Activated T-helper 1 cell treated with Interleukin-2 at 50 U/mL for 16 hours (primary cell): ENCODE measurements around the gene GANAB.
"Not testable (repeated sequence)": the region's sequence is repeated elsewhere in the genome, so short reads cannot be mapped to it uniquely, and the experiment has no call there.

Experiments used
- DNase-seq: peaks from one replicate; pipeline ENCODE4 v3.0.0-alpha.2; 2020; ENCODE audit warnings: low read depth

The GANAB gene

DNA sequence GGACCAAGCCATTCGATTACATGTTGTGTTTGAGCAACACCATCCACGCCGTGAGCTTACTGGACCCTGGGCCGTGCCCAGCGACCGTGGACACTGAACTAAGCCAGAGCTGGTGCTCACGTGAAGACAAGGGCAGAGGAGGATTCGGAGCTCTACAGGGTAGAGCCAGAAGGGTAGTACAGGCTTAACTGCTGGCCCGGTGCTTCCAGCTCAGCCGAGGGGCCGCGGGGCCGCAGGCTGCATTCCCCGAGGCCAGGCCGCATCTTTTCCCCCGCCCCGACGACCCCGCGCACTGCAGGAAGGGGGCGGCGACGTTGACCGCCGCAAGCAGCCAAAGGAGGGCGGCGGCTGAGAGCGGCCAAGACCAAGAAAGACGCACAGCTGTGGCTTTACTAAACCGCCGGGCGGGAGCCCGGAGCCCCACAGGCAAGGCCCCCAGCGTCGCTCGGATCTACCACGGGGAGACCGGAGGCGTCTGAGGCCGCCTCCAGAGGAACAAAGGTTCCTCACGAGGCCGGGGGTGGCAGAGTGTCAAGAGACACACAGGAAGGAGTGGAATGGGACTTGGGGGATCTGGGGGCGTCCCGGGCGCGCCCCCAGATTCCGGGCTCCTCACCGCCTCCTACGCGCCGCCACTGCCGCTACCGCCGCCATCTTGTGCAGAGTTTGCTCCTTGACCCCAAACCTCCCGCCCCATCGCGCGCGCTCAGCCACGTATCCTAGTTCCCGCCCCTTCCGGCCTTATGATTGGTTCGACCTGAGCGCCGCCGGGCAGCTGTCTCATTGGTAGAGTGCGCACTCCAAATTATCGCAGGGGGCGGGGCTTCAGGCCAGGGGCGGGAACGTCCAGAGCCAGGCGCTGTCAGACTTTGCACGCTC is at the start of gene GANAB:
Gene GANAB, minus strand, starts transcription at position 668 of the 879 bp plus-strand sequence. Its CDS starts 14 bp downstream, at position 654.
- peak; percentile 97 for DNase-seq

DNA sequence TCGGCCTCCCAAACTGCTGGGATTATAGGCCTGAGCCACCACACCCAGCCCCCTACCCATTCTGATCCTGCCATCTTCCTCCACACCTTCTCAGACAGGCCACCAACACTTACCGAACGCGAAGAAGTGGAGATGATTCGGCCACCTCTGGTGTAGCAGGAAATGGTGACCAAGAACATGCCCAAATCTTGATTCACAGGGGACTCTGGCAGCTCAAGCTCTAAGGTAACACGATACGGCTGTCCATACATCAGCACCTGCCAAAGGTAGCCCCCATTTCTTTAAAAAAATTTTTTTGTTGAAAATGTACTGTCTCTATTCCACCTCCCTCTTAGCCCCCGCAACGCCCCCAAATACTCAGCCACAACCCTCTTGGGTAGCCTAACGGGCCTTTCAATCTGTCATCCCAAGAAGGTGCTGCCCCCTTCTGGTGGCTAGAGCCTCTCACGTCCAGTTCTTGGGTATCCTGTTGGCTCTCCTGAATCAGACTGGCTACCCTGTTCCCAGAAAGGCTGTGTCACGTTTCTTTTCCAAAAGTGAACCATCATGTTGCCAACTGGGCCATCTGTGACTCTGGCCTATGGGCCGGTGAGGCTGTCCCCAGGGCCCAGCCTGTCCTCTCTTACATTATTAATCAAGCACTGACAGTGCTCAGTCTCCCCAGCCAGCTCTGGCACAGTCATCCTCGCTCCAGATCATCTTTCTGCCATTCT is 48.2 kb upstream of the GANAB start:
- DNase-seq: peak; percentile 52

DNA sequence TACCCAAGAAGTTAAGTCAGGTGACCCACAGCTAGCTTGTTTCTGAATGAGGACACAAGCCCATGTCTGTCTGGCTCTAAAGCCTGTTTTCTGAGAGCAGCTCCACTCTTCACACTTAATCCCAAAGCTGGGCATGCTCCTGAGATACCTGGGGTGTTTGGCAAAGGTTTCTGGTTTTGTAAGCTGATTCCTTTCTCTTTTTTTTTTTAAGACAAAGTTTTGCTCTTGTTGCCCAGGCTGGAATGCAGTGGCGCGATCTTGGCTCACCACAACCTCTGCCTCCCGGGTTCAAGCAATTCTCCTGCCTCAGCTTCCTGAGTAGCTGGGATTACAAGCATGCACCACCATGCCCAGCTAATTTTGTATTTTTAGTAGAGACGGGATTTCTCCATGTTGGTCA is 47.2 kb upstream of the GANAB start:
- DNase-seq: not testable (repeated sequence)

DNA sequence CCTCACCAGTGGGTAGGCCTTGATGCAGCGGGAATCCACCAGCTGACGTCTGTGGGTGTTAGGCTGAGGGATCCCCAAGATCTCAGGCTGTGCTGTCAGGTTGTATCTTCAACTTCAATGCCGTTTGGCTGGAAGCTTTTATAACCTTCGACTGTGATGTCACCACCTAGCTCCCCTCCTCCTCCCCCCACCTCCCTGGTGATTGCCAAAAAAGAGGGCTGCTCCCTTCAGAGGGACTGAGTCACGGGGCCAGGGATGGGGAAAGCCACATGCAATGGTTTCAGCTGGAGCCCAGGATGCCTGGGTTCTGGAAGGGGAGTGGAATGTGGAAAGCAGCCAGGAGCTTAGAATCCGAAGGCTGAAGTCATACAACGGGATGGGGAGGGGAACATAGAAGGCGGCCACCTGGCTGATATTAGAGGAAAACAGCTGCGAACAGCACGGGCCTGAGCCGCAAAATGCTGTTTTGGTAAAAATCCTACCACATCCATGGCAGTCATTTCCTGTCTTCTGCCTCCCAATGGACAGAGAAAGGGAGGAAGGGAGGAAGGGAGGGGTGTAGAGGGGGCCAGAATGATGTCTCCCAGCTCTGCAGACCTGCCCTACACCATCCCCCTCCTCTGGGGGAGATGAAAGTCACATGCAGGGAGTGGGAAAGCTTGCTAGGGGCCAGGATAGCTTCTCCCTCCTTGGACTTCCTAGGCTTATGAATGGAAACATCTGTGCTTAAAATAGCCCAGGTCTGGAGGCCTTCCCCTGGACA is 43.2 kb upstream of the GANAB start, which contains the start of gene LRRN4CL:
Gene LRRN4CL, minus strand, starts transcription at position 110 of the 763 bp plus-strand sequence. CDS start 1,022 bp downstream, outside the sequence.
- DNase-seq: no peak

DNA sequence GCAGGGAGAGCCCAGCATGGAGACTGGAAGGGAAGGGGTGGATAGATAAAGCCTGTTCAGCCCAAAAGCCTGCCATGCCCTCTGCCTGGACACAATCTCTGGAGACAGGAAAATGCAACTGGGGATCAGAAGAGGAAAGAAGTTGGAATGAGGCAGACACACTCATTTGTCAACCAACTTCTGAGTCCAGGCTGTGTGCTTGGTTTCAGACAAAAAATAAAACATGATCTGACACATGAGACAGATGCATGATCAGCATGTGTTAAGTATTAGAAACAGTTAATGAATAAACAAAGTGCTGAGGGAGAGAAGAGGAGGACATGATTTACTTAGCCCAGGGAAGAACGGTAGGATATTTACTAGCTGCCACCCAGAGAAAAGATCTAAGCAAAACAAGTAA is 42.1 kb upstream of the GANAB start:
- no peak for DNase-seq

DNA sequence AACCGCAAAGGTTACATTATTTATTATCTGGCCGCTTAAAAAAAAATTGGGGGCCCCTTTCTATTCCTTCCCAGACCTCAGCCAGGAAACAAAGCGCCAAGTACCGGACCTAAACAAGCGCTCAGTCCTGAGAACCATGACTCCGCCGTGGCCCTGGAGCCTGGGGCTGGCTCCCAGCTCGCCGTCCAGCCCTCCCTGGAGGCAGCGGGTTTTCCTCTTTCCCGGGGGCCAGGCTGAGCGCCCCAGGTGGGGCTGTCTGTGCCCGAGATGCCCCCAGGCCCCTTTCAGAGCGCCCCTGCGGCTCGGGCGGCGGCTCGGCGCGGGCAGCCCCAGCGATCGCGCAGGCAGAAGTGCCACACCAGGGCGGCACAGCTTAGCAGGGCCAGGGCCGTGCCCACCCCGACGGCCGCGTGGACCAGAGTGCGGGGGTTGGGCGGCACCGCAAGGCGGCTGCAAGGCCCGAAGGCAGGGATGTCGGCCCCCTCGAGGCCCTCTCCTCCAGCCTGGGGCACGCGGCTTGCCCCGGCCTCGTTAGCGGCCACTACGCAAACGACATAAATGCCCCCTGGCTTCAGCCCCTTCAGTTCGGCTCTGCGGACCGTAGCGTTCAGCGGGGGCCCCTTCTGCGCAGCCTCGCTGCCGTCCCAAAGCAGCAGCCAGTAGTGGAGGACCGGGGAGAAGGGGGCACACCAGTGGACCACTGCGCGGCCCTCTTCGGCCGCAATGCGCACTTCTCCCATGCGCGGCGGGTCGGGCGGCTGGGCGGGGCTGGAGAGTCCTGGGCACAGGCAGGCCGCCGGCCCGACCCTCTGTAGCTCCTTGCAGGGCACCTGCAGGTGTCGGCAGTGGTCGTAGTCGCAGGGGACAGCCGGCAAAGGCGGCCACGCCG is 41.3 kb upstream of the GANAB start:
- DNase-seq: no peak

DNA sequence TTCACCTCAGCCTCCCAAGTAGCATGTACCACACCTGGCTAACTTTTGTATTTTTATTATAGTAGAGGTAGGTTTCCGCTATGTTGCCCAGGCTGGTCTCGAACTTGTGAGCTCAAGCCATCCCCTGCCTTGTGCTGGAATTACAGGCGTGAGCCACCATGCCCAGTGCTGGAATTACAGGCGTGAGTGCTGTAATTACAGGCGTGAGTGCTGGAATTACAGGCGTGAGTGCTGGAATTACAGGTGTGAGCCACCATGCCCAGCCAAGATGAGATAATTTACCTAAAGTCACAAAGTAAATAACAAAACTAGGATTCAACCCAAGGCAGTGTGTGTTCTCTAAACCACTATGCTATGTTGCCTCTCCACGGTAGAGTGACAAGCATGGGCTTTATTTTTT is 36.1 kb upstream of the GANAB start:
- DNase-seq: no peak

DNA sequence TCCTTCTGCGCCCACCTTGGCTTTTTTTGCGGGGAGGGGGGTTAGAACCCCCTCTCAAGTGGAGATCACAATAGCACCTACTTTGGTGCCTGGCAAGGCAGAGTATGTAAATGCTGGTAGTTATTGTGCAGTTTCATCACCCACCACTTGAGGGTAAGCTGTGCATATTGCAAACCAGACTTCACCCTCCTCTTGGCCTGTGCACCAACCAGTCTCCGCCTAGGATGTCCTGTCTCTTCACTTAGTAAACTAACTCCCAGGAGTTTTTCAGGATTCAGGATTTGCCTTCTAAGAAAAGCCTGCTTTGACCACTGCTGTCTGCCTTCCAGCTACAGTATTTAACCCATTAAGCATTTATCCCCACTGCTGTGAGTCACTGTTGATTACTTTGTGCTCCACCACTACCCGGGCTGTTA is 34.4 kb upstream of the GANAB start:
- DNase-seq: no peak

DNA sequence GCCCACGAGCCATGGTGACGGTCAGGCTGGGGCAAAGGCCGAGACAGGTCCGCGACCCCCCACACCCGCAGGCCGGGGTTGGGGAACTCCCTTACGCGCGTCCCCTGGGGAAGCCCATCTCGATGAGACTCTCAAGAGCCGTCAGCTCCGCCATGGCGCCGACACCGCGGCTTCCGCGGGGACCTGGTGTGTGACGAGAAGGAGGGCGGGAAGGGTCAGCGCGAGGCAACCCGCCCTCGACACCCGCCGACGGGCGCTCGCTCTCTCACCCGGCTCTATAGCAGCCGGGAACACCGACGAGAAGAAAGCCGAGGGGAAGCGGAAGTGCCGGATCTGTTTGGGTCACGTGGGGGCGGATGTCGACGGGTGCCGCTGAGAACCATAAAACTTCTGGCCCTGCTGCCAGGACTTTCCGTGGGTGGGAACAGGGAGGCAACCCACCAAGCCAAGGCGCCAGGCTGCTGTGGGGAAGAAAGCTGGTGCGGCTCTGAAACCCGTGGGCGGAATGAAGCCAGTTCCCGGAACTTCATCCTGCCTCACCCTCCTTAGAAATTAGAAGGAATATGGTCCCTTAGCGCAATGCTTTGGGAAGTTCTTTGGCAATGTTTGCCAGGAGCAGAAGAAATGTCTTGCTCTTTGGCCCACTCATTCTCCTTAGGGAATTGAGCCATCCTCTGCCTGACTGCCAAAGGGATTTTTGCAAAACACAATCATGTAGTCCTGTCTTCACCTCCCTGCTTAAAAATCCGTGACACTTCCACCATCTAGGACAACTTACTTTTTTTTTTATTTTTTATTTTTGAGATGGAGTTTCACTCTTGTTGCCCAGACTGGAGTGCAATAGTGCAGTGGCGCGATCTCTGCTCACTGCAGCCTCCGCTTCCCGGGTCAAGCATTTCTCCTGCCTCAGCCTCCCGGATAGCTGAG is 32.6 kb upstream of the GANAB start, which contains the start of gene UBXN1:
Gene UBXN1, minus strand, starts transcription at position 304 of the 927 bp plus-strand sequence. Its CDS starts 150 bp downstream, at position 154.
- peak; percentile 72 for DNase-seq

DNA sequence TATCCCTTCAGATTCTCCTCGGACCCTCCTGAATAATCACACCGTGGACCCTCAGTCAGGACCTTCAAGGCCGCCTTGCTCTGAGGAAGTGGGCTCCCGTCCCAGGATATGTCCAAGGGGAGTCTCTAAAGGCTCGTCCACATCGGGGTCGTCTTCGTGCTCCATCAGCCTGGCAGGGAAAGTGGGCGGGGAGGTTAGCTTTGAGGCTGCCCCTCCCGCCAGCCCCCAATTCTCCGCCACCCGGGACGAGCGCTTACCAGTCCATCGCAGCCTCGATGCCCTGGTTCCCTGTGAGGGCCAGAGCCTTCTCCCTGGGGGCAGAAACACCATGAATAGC is 32.0 kb upstream of the GANAB start:
- DNase-seq: no peak

DNA sequence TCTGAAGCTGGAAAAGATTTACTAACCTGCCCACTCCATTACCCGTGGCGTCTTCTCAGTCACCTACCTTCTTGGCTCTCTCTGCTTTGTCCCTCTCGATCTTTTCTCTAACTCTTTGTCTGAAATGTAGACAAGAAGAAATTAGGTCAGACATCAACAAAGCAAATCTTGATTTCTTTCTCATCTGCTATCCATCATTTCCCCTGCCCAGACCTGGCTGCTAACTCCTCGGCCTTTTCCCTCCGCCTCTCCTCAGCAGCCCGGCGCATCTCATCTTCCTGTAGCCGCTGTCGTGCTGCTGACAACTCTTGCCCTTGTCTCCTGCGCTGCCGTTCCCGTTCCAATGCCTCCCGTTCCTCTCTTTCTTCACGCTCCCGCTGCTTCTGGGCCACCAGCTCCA is 31.3 kb upstream of the GANAB start:
- no peak for DNase-seq

DNA sequence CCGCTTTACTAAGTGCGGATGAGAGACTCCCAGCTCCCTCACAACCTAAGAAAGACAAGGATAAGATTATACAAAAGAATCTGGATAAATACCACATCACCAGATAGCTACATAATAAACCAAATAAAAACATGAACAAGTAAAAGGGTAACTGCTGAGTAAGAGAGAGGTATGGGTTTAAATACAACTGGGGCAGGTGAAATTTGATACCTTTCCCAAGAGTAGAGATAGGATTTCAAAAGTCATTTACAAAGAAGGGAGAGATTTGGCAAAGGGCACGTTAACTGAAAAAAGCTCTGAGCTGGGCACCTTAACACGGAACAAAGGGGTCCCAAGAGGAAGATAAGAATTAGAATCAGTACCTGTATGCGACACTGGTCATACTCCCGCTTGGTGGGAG is 30.7 kb upstream of the GANAB start:
- no peak for DNase-seq

DNA sequence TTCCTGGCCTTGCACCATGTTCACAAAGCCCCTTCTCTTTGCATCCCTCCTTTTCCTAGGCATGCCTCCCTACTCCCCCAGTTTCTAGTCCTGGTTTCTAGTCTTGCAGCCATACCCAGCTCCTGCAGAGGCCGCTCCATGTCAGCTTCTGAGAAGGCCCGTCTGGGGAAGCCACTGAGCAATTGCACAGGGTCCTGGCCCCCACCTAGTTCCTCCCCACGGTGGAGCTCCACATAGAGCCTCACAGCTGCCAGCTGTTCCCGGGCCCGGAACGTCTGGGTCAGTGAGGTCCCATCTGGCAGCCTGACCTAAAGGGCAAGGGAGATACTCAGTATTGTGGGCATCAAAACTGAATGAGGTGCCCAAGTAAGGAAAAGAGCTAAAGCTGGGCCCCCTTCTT is 30.3 kb upstream of the GANAB start:
- no peak for DNase-seq

DNA sequence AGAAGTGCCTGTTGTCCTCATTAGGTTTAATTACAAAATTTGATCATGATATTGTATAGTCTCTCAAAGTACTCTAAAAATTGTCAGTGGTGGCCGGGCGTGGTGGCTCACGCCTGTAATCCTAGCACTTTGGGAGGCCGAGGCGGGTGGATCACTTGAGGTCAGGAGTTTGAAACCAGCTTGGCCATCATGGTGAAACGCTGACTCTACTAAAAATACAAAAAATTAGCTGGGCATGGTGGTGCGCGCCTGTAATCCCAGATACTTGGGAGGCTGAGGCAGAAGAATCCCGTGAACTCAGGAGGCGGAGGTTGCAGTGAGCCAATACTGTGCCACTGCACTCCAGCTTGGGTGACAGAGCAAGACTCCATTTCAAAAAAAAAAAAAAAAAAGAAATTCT is 29.0 kb upstream of the GANAB start:
- not testable (repeated sequence) for DNase-seq

DNA sequence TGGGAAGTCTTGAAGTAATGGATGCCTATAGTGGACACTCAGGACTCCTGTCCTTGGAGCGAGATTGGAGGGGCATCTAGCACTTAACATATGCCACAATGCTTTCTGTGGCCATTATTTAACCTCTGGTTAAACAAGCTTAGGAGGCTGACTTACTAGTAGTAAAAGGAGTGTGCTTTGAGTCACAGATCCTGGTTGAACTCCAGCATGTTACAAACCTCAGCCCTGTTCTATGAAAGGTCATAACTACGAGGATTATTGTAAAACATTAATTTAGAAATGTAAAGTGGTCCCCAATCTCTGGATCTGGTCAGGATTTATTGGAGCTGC is 26.7 kb upstream of the GANAB start:
- DNase-seq: no peak

DNA sequence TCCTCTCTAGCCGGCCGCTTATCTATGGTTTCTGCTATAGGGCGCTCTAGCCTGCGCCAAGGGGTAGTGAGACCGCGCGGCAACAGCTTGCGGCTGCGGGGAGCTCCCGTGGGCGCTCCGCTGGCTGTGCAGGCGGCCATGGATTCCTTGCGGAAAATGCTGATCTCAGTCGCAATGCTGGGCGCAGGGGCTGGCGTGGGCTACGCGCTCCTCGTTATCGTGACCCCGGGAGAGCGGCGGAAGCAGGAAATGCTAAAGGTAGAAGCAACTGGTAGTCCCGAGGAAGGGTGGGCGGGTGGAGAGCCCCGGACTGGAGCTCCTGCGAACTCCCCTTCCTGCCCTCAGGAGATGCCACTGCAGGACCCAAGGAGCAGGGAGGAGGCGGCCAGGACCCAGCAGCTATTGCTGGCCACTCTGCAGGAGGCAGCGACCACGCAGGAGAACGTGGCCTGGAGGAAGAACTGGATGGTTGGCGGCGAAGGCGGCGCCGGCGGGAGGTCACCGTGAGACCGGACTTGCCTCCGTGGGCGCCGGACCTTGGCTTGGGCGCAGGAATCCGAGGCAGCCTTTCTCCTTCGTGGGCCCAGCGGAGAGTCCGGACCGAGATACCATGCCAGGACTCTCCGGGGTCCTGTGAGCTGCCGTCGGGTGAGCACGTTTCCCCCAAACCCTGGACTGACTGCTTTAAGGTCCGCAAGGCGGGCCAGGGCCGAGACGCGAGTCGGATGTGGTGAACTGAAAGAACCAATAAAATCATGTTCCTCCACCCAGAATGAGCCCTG is 25.4 kb upstream of the GANAB start, which contains the start of the genes LBHD1 and UQCC3:
Gene LBHD1, minus strand, starts transcription at position 660 of the 782 bp plus-strand sequence. CDS start 2,236 bp downstream, outside the sequence.
Gene UQCC3, plus strand, starts transcription at position 66 of the 782 bp plus-strand sequence. Its CDS starts 73 bp downstream, at position 139.
- peak; percentile 50 for DNase-seq

DNA sequence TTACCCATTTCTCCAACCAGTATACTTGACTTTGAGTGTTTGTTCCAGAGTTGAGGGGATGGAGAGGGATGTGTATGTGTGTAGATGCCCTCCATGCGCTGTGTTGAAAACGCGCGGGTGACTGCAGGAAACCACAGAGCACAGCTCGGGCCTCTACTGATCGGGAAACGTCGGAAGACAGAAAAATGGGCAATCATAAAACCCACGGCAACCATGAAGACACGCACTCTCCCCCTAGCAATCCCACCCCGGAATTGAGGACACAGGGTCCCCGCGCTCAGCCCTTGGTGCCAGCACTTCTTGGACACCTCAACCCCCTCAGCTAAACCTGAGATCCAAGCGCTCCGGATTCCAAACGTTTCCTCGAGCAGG is 24.8 kb upstream of the GANAB start:
- no peak for DNase-seq

DNA sequence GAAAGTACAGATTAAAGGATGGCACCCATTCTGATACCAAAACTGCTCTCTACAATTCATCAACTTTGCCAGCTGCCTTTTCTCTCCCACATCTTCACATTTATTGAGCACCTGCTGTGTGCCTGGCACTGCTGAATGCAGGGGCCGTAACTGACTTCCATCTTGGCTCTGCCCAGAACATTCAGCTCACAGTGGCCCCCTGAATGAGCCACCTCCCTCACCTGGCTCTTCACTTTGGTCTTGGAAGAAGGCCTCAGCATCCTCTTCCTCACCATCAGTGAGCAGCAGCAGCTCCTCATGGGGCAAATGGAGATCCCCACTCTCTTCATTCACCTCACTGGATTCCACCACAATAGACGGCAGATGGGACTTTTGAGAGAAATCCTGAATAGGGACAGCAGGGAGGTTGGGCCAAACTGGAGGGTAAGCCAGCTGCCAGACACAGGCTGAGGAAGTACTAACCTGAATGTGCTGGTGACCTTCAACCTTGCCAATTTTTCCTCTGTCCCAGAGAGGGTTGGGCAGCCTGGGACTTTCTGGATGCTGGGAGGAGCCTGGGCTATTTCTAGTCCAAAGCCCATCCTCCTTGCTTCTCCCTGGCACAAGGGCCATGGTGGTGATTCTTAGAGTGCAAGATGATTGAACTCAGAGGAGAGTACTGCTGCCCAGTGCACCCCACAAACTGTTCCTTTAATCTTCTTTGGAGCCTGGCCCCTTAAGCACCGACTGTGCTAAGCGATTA is 23.2 kb upstream of the GANAB start:
- DNase-seq: no peak

DNA sequence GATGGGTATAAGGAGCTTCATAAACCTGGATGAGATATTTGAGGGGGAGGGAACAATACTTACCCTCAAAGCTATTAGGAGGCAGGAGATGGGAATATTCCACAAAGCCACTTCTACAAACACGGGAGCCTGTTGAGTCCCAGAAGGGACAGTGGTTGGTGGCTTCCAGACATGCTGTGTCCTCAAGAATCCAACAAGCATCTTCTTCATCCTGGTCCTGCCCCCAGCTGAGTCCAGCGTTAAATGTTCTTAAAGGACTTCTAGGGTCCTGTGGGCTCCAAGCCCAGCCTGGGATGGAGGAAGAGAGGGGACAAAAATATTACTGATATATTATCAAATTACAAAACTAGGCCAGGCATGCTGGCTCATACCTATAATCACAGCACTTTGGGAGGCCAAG is 21.0 kb upstream of the GANAB start:
- no peak for DNase-seq
